ENCODE data around the gene ADARB2. TPM values are rescaled to one million over a fixed set of nuclear protein-coding genes. Genes with fewer than 3 reads are reported as not detected.
"Not testable (repeated sequence)": the region's sequence is repeated elsewhere in the genome, so short reads cannot be mapped to it uniquely, and the experiment has no call there.

ADARB2 gene
- total RNA-seq, 4 donors from 2014 or later = 0.80 to 4.9 (median 2.3) TPM

- intact Hi-C loops (cut with DNase I; ENCODE audit: low total_unique reads) (no loop called here), in situ Hi-C loops (cut with MboI; ENCODE audit: low pct_ligation_motif_present in 1 of 4, low pct_unique_long_range_greater_than_20kb in 1 of 4, low sequenced_read_pairs in 3 of 4) (no loop called here)
- Histone ChIP-seq H3K27ac (no peak overlapping the region), H3K9me3 (no peaks in the 10 kb centered on the region), H3K36me3 (no peaks in the 10 kb centered on the region), H3K4me3 (no peak overlapping the region), H3K4me1 (no peaks in the 10 kb centered on the region), H3K27me3 (no peaks in the 10 kb centered on the region)
- DNase-seq = no peak
- TF ChIP-seq POLR2AphosphoS5 (IDR thresholded peaks at IDR 0.05) (no peak), CTCF (IDR thresholded peaks at IDR 0.05) (no peak), EP300 (IDR thresholded peaks at IDR 0.05; ENCODE audit: low read depth) (no peak), POLR2A (IDR thresholded peaks at IDR 0.05) (no peak)
- WGBS, 2 donors (ENCODE audit: low coverage in 1 of 2) = 20 to 75% methylated on average over 1 to 4 of the region's 4 CpGs
Observed at GRCh38 chr10:1345368-1345767, 392.0 kb downstream of the ADARB2 start.

- 78% methylated on average over 17 of the region's 17 CpGs; no CpG with 5 or more reads in 1 of the 2 donors for WGBS, 2 donors (ENCODE audit: low coverage in 1 of 2)
- Histone ChIP-seq H3K27me3 (no peaks in the 10 kb centered on the region), H3K27ac (no peak overlapping the region), H3K36me3 (no peaks in the 10 kb centered on the region), H3K4me1 (no peaks in the 10 kb centered on the region), H3K9me3 (no peaks in the 10 kb centered on the region), H3K4me3 (no peak overlapping the region)
- DNase-seq = no peak
- no peak for TF ChIP-seq CTCF (IDR thresholded peaks at IDR 0.05)
- no peak for TF ChIP-seq POLR2A (IDR thresholded peaks at IDR 0.05)
- TF ChIP-seq EP300 (IDR thresholded peaks at IDR 0.05; ENCODE audit: low read depth) = no peak
- TF ChIP-seq POLR2AphosphoS5 (IDR thresholded peaks at IDR 0.05) = no peak
- in situ Hi-C loops (cut with MboI; ENCODE audit: low pct_ligation_motif_present in 1 of 4, low pct_unique_long_range_greater_than_20kb in 1 of 4, low sequenced_read_pairs in 3 of 4) = no loop called here
- intact Hi-C loops (cut with DNase I; ENCODE audit: low total_unique reads) = no loop called here
Observed at GRCh38 chr10:1344846-1345245, 392.5 kb downstream of the ADARB2 start.

GRCh38 chr10:1344408-1344807, 392.9 kb downstream of the ADARB2 start:
- Histone ChIP-seq H3K4me3 (no peak overlapping the region), H3K4me1 (no peaks in the 10 kb centered on the region), H3K9me3 (no peaks in the 10 kb centered on the region), H3K36me3 (no peaks in the 10 kb centered on the region), H3K27me3 (no peaks in the 10 kb centered on the region), H3K27ac (no peak overlapping the region)
- WGBS, 2 donors (ENCODE audit: low coverage in 1 of 2) = 88 to 90% methylated on average over 2 to 13 of the region's 13 CpGs
- DNase-seq = no peak
- intact Hi-C loops (cut with DNase I; ENCODE audit: low total_unique reads) (no loop called here), in situ Hi-C loops (cut with MboI; ENCODE audit: low pct_ligation_motif_present in 1 of 4, low pct_unique_long_range_greater_than_20kb in 1 of 4, low sequenced_read_pairs in 3 of 4) (no loop called here)
- TF ChIP-seq POLR2A (IDR thresholded peaks at IDR 0.05) (no peak), POLR2AphosphoS5 (IDR thresholded peaks at IDR 0.05) (no peak), EP300 (IDR thresholded peaks at IDR 0.05; ENCODE audit: low read depth) (no peak), CTCF (IDR thresholded peaks at IDR 0.05) (no peak)

DNA sequence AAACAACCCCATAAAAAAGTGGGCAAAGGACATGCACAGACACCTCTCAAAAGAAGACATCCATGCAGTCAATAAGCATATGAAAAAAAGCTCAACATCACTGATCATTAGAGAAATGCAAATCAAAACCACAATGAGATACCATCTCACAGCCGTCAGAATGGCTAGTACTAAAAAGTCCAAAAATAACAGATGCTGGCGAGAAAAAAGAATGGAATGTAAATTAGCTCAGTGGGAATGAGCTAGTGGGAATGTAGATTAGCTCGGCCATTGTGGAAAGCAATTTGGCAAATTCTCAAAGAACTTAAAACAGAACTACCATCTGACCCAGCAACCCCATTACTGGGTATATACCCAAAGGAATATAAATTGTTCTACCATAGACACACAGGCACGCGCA, 394.1 kb downstream of the ADARB2 start:
- Histone ChIP-seq H3K4me3 (no peak overlapping the region), H3K27me3 (no peaks in the 10 kb centered on the region), H3K27ac (no peak overlapping the region), H3K36me3 (no peaks in the 10 kb centered on the region), H3K4me1 (no peaks in the 10 kb centered on the region), H3K9me3 (no peaks in the 10 kb centered on the region)
- TF ChIP-seq EP300 (IDR thresholded peaks at IDR 0.05; ENCODE audit: low read depth) (no peak), POLR2AphosphoS5 (IDR thresholded peaks at IDR 0.05) (no peak), POLR2A (IDR thresholded peaks at IDR 0.05) (no peak), CTCF (IDR thresholded peaks at IDR 0.05) (no peak)
- intact Hi-C loops (cut with DNase I; ENCODE audit: low total_unique reads) (no loop called here), in situ Hi-C loops (cut with MboI; ENCODE audit: low pct_ligation_motif_present in 1 of 4, low pct_unique_long_range_greater_than_20kb in 1 of 4, low sequenced_read_pairs in 3 of 4) (no loop called here)
- no peak for DNase-seq
- WGBS, 2 donors (ENCODE audit: low coverage in 1 of 2) = 82% methylated on average over 5 of the region's 5 CpGs

GRCh38 chr10:1341052-1341451, 396.3 kb downstream of the ADARB2 start:
- H3K4me3 ChIP-seq; H3K27me3 ChIP-seq; H3K9me3 ChIP-seq; H3K36me3 ChIP-seq; H3K27ac ChIP-seq; DNase-seq; intact Hi-C loops (cut with DNase I; ENCODE audit: low total_unique reads); in situ Hi-C loops (cut with MboI; ENCODE audit: low pct_ligation_motif_present in 1 of 4, low pct_unique_long_range_greater_than_20kb in 1 of 4, low sequenced_read_pairs in 3 of 4); H3K4me1 ChIP-seq: not testable (repeated sequence)
- 86% methylated on average over 14 of the region's 14 CpGs; no CpG with 5 or more reads in 1 of the 2 donors for WGBS, 2 donors (ENCODE audit: low coverage in 1 of 2)
